Sigmoid colon (tissue), 7 donors: ENCODE data around the gene NTM. TPM values are rescaled to one million over a fixed set of nuclear protein-coding genes. Genes with fewer than 3 reads are reported as not detected.

Source experiments
- DNase-seq: peaks from one replicate; pipeline ENCODE4 v3.0.0-alpha.2; 2019
- H3K27ac ChIP-seq, 4 donors: fragments of 200-600 bp; sonication (generic); one replicate each; pipeline ENCODE4 v1.5.1; 2016 to 2019; ENCODE audit warnings: mild to moderate bottlenecking in 1 of 4
- H3K27me3 ChIP-seq, 3 donors: fragments of 200-600 bp; sonication (generic); one replicate each; pipeline ENCODE4 v1.5.1; 2019; ENCODE audit warnings: mild to moderate bottlenecking in 1 of 3
- H3K36me3 ChIP-seq, 4 donors: fragments of 200-600 bp; sonication (generic); one replicate each; pipeline ENCODE4 v1.5.1; 2016 to 2019
- H3K4me1 ChIP-seq, 4 donors: fragments of 200-600 bp; sonication (generic); one replicate each; pipeline ENCODE4 v1.5.1; 2017 to 2019
- H3K4me3 ChIP-seq, 4 donors: fragments of 200-600 bp; sonication (generic); one replicate each; pipeline ENCODE4 v1.5.1; 2017 to 2019; ENCODE audit warnings: mild to moderate bottlenecking in 2 of 4, moderate library complexity in 1 of 4
- H3K9me3 ChIP-seq, 4 donors: fragments of 200-600 bp in 3 of 4; sonication (generic) in 3 of 4; one replicate each; pipeline versions ENCODE4 v1.5.1 to v1.6.1; 2013 to 2019
- CTCF ChIP-seq, 4 experiments: fragments of 450-650 bp in 3 of 4; fragments of 200-600 bp in 1 of 4; IDR thresholded peaks; one replicate each; pipeline ENCODE4 v1.5.1; 2016 to 2019; ENCODE audit warnings: antibody characterized with exemption in 4 of 4, mild to moderate bottlenecking in 3 of 4, moderate library complexity in 2 of 4
- EP300 ChIP-seq, 4 donors: sonication (generic); formaldehyde crosslinking; IDR thresholded peaks; one replicate each; pipeline ENCODE4 v1.6.1; 2017; ENCODE audit warnings: antibody characterized with exemption in 4 of 4
- POLR2A ChIP-seq, 2 donors: fragments of 450-650 bp; IDR thresholded peaks; one replicate each; pipeline ENCODE4 v1.6.1; 2016; ENCODE audit warnings: antibody characterized with exemption in 2 of 2, mild to moderate bottlenecking in 2 of 2, moderate library complexity in 2 of 2
- POLR2AphosphoS5 ChIP-seq, 4 donors: sonication (generic); formaldehyde crosslinking; IDR thresholded peaks; one replicate each; pipeline ENCODE4 v1.6.1; 2017; ENCODE audit warnings: antibody characterized with exemption in 4 of 4
- WGBS, 2 donors: extraction: QIAGEN DNeasy Blood & Tissue Kit; methylation state at CpG; one replicate each; pipeline ENCODE4 v1.1.7; 2013; 5-methylcytosine and 5-hydroxymethylcytosine counted together
- intact Hi-C: fragments of 100-400 bp; cut with DNase I; formaldehyde crosslinking; loops from one replicate; pipeline ENCODE4 v1.15.1; 2023
- polyA plus RNA-seq, 3 donors: library from polyadenylated mRNA; stranded (reverse); fragments of 200-250 nt; gene quantifications; one replicate each; pipeline ENCODE4 v1.2.3, GENCODE V29; 2013
- total RNA-seq, 4 donors: library from RNA; depleted of rRNA; stranded (reverse); fragments of >200 nt; gene quantifications; one replicate each; pipeline ENCODE4 v1.1.0, GENCODE V29; 2016
- donor health status: healthy with polysubstance abuse.
- donor health status: Bipolar disorder and iron deficiency.
- donor health status: healthy.

NTM gene
- total and polyA plus RNA-seq, 7 donors: 0.96 to 18.3 (median 6.4) TPM; not detected in 1

DNA sequence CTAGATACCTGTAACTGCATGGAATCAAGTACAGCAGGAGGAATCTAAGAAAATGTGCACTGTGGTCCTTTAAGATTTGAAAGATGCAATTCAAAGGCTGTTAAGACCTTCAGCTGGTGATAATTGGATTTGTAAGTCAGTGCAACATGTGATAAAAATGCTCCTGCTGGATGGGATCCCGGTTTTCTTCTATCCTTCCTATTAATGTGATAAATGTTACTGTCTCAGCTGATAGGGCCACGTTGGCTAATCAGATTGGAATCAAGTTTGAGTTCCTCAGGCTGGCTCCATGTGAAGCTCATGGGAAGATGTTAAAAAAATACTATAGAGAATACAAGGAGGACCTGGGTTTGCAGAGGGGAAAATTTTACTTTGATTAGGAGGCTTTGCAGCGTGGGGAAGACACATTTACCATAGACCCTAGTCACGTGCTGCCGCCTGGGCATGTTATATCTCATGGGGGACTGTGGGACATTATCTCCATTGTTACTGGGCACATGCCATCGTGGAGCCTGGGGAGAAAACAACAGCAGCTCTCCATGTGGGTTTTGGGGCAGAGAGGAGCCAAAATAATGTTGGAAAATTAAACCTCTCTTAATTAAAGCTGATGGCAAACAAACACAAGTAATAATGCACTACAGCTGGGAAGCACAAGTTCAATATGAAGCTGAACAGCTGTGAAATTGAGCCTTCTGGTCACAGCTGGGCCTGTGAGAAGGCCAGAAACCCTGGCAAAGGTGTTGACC lies 652.5 kb downstream of the NTM start:
- TF ChIP-seq POLR2A (IDR thresholded peaks at IDR 0.05) (no peak), EP300 (IDR thresholded peaks at IDR 0.05) (no peak), CTCF (IDR thresholded peaks at IDR 0.05) (no peak), POLR2AphosphoS5 (IDR thresholded peaks at IDR 0.05) (no peak)
- WGBS, 2 donors: 50 to 62% methylated on average over 6 of the region's 6 CpGs
- intact Hi-C loops: no loop called here
- DNase-seq: no peak
- H3K36me3 ChIP-seq: no peaks in the 10 kb centered on the region
- no peak overlapping the region for H3K27ac ChIP-seq
- H3K9me3 ChIP-seq: no peaks in the 10 kb centered on the region
- no peaks in the 10 kb centered on the region for H3K27me3 ChIP-seq
- H3K4me1 ChIP-seq: peaks cover 0 to 13% (median 3%) of the 10 kb centered on the region in 4 donors
- H3K4me3 ChIP-seq: no peak overlapping the region

DNA sequence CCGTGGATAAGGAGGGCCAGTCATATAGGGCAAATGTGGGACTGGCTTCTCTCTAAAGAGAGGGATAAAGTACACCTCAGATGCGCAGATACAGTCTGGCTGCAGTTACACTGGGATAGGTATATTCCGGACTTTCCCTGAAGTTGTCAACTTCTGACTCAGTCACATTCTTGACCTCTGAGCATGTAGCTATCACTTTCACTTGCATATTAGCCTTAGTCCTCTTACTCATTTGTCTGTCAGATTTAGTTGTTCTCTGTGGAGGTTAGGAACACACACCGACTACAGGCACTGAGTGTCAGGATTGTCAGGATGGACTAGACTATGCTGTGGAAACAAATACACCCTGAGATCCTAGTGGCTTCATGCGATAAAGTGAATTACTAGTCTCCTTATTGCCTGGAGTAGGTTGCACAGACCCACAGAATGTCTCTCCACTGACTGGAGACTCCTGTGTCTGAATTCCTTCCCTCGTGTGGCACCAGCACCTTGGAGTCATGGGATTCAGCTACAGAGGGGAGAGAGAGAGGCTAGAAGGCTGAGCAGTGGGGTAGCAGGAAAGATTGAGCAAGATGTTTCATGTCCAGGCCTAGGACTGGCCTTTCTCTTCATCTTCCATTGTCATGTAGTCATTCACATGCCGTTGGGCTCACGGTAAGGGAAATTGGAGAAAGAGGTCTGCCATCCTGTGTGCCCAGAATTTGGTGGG lies 654.3 kb downstream of the NTM start:
- Histone ChIP-seq H3K9me3 (no peaks in the 10 kb centered on the region), H3K4me3 (no peak overlapping the region), H3K27ac (no peak overlapping the region), H3K27me3 (no peaks in the 10 kb centered on the region), H3K4me1 (peaks cover 0 to 13% (median 3%) of the 10 kb centered on the region in 4 donors), H3K36me3 (no peaks in the 10 kb centered on the region)
- 71 to 81% methylated on average over 8 of the region's 8 CpGs for WGBS, 2 donors
- intact Hi-C loops: loop anchor here (5.0 kb wide), 1 partner anchor 277 kb away; no protein-coding TSS in a partner anchor
- TF ChIP-seq CTCF (IDR thresholded peaks at IDR 0.05) (no peak), EP300 (IDR thresholded peaks at IDR 0.05) (no peak), POLR2AphosphoS5 (IDR thresholded peaks at IDR 0.05) (no peak), POLR2A (IDR thresholded peaks at IDR 0.05) (no peak)
- no peak for DNase-seq

- no peak overlapping the region for H3K27ac ChIP-seq
- H3K9me3 ChIP-seq: no peaks in the 10 kb centered on the region
- H3K27me3 ChIP-seq: no peaks in the 10 kb centered on the region
- 77 to 83% methylated on average over 3 of the region's 3 CpGs for WGBS, 2 donors
- no peak for DNase-seq
- no peaks in the 10 kb centered on the region for H3K36me3 ChIP-seq
- intact Hi-C loops: loop anchor here (5.0 kb wide), 1 partner anchor 279 kb away; no protein-coding TSS in a partner anchor
- TF ChIP-seq POLR2A (IDR thresholded peaks at IDR 0.05) (no peak), EP300 (IDR thresholded peaks at IDR 0.05) (no peak), POLR2AphosphoS5 (IDR thresholded peaks at IDR 0.05) (no peak), CTCF (IDR thresholded peaks at IDR 0.05) (no peak)
- peaks cover 0 to 13% (median 3%) of the 10 kb centered on the region in 4 donors for H3K4me1 ChIP-seq
- H3K4me3 ChIP-seq: no peak overlapping the region
These were observed 656.3 kb downstream of the NTM start for GRCh38 chr11:132026746-132027145.

DNA sequence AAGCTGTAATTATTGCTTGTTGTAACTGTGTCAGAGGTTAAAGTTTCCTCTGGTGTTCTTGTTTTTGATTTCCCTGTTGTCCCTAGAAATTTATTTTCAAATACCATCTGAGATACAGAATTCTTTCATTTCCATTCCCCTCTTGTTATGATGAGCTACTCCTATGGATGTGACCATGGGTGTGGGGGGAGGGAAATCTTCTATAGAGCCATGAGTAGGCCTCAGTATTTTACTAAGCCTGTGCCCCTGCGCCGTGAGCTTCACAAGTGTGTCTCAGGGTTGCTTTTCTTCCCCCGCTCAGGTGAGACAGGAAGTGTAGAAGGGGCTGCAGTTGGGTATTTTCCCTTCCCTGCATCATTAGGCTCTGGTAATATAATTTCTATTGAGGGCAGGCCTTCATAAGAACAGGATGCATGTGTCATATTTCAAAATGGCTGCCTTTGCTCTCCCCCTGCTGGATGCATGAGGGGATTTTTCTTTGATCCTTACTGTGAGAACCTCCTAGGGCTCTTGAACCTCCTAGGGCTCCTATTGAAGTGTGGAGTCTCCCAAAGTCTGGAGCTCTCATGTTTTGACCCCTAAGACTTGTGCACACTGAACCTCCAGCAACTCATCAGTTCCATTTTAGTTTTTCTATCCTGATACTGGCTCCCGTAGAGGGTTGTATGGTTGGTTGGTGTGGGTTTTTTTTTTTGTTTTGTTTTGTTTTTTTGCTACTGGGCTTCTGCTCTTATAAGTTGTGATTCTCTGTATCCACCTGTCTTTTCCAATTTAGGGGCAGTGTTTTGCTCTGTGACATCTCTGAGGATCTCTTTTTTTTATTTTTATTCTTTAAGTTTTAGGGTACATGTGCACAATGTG lies 658.2 kb downstream of the NTM start:
- no peak for DNase-seq
- TF ChIP-seq CTCF (IDR thresholded peaks at IDR 0.05) (peak in 3 of 4 experiments; percentile 42 to 62 (median 59)), EP300 (IDR thresholded peaks at IDR 0.05) (no peak)
- intact Hi-C loops: loop anchor here (1.0 to 5.0 kb wide), 3 partner anchors 161 to 334 kb away; no protein-coding TSS in a partner anchor
- Histone ChIP-seq H3K27me3 (no peaks in the 10 kb centered on the region), H3K36me3 (no peaks in the 10 kb centered on the region), H3K4me1 (peaks cover 0 to 10% (median 0%) of the 10 kb centered on the region in 4 donors), H3K9me3 (no peaks in the 10 kb centered on the region), H3K4me3 (no peak overlapping the region), H3K27ac (no peak overlapping the region)
- 83 to 90% methylated on average over 4 of the region's 4 CpGs for WGBS, 2 donors
